Tibial nerve (tissue), 3 donors: ENCODE measurements around the gene FAM180B.

Source experiments
- CTCF ChIP-seq, 5 experiments: fragments of 200-600 bp in 3 of 5; fragments of 450-650 bp in 2 of 5; sonication (generic) in 3 of 5; IDR thresholded peaks; one replicate each; pipeline ENCODE4 v1.5.1; 2016 to 2019; ENCODE audit warnings: antibody characterized with exemption in 5 of 5, mild to moderate bottlenecking in 3 of 5, moderate library complexity in 2 of 5
- POLR2A ChIP-seq, 2 donors: fragments of 450-650 bp; IDR thresholded peaks; one replicate each; pipeline ENCODE4 v1.6.1; 2017; ENCODE audit warnings: antibody characterized with exemption in 2 of 2, mild to moderate bottlenecking in 2 of 2, moderate library complexity in 2 of 2

- TF ChIP-seq CTCF (IDR thresholded peaks at IDR 0.05) (peak in 2 of 5 experiments; percentile 16 to 26), POLR2A (IDR thresholded peaks at IDR 0.05) (peak; percentile 58 to 73)
Observed at GRCh38 chr11:47578524-47579494, 7.7 kb upstream of the FAM180B start, which contains the start of the genes KBTBD4 and NDUFS3.
